Smooth muscle cell of the brain vasculature (primary cell): ENCODE measurements around the gene INS.
A peak's percentile ranks its signal among the peaks of the same experiment; 100 is the strongest.
"Not testable (repeated sequence)": the region's sequence is repeated elsewhere in the genome, so short reads cannot be mapped to it uniquely, and the experiment has no call there.

Experiments
- DNase-seq: peaks from one replicate; pipeline ENCODE4 v3.0.0-alpha.2; 2012; ENCODE audit warnings: low read depth, low spot score

Gene INS

GRCh38 chr11:2198621-2199365 lies 37.8 kb upstream of the INS start:
- DNase-seq, result no peak

- no peak for DNase-seq
Measured at GRCh38 chr11:2197771-2198520, 36.9 kb upstream of the INS start.

GRCh38 chr11:2196970-2197770 lies 36.2 kb upstream of the INS start:
- peak; percentile 31 for DNase-seq

DNA sequence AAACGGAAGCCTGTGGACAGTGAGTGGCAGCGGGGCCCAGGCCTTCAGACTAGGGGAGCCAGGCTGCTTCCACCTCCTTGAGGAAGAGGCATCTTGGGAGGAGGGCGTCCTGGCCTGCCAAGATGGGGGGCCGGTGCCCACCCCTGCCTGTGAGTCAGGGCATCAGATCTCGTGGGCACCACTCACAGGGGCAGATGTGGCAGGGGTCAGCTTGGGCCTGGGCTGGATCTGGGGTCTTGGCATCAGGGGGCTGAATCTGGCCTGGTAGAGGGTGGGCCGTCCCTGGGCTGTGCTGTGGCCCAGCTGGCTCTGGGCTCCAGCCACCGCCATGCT lies 34.7 kb upstream of the INS start:
- DNase-seq, result no peak

DNA sequence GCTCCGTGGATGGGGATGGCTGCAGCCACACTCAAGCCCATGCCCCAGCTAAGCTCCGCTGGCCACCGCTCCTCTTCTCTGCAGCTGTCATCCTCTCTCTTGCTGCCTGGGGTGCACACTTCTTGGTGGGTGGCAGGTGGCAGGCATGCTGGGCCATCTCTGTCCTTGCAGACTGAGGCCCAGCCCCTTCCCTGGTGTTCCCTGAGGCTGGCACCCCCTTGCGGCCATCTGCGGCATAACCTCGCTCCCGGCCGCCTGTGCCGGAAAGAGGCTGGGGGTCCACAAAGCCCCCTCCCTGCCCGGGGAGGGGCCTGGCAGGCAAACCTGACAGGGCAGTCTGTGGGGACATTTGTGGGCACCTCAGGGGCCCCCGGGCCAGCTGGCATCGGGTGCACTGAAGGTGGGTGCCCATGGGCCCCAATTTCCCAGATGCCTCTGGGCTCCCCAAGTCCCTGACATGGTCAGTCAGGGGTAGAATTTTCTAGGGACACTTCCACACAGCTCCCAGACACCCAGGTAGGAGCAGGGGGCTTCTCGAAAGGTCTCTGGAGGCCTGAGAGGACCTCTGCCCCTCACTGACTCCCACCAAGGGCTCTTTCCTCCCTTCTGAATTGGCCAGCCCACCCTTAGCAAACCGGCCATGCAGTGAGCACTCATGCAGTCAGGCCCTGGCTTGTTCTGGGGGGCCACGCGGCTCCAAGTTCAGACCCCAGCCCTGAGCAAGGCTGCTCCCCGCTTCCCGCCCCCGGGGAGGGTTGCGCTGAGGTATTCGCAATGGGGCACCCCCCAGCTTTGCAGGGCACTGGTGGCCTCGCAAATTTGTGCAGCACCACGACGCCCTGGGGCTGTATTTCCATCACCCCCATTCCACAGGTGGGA lies 34.1 kb upstream of the INS start:
- DNase-seq, result no peak

GRCh38 chr11:2193888-2194595 lies 33.0 kb upstream of the INS start:
- DNase-seq, result not testable (repeated sequence)

- DNase-seq, result no peak
Measured at GRCh38 chr11:2193099-2193887, 32.3 kb upstream of the INS start.

GRCh38 chr11:2192435-2192834 lies 31.4 kb upstream of the INS start:
- DNase-seq, result no peak

GRCh38 chr11:2191883-2192282 lies 30.9 kb upstream of the INS start:
- DNase-seq, result no peak

GRCh38 chr11:2190657-2191471 lies 29.9 kb upstream of the INS start:
- no peak for DNase-seq

DNA sequence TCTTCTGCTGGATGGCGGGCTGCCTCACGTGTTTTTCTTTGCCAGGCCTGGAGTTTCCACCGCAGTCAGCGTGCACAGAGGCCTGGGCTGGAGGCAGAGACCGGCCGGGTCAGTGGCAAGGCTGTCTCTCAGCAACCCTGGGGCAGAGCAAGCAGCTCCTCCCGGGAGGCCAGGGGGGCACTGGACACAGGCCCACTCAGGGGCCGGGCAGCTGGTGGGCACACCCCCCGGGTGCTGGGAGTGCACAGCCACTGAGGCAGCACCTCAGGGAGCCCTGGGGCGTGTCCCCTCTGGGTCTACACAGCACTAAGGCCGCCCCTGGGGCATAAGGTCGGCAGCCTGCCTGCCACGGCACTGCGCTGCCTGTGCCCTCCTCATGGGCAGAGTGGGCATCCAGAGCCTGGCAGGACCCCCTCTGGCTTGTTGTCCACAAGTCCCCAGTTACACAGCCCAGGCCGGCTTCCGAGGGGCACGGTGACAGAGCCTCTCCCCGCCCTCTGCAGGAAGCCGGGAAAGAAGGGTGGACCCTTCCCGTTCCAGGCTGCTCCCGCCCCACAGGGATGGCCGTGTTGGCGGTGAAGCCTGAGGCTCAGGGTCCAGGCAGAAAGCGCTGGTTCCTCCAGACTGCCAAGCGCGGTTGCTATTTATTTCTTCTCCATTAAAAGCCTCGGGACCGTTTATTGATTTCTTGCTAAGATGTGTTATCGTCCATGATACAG lies 29.1 kb upstream of the INS start:
- no peak for DNase-seq

GRCh38 chr11:2188745-2189144 lies 27.7 kb upstream of the INS start:
- DNase-seq, result no peak

- DNase-seq, result no peak
Measured at GRCh38 chr11:2187280-2187707, 26.3 kb upstream of the INS start.

GRCh38 chr11:2186669-2187279 lies 25.8 kb upstream of the INS start:
- no peak for DNase-seq

DNA sequence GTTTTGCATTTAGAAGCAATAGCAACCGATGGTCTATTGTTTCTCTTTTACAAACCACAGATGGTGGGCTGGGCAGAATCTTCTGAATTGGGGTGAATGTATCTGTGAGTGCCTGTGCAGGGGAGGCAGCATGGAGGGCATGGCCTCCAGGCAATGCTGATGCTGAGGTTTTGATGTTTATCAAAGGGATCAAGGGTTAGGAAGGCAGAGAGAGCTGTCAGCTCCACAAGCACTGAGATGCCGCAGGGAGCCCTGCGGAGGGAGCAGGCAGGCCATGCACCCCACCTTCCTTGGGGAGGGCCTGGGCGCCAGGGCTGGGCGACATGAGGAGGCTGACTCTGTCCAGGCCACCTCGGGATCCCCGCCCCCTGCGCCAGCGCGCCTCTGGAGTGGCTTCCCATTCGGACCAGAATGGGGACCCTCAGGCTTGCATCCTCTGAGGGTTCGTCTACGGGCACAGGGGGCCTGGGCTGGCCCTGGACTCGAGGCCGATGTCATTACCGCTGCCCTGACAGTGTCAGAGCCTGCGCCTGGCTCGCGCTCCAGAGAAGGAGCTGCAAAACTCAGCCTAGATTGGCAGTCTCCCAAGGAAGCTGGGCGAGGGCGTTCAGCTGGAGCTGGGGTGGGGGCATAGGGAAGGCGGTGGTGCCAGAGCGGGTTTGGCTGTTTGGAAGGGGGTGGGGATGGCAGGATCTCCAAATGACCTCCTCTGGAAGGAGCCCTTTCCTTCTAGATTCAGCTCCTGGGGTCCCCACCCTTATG lies 24.5 kb upstream of the INS start:
- no peak for DNase-seq

- DNase-seq, result no peak
Measured at GRCh38 chr11:2182692-2183474, 21.9 kb upstream of the INS start.

DNA sequence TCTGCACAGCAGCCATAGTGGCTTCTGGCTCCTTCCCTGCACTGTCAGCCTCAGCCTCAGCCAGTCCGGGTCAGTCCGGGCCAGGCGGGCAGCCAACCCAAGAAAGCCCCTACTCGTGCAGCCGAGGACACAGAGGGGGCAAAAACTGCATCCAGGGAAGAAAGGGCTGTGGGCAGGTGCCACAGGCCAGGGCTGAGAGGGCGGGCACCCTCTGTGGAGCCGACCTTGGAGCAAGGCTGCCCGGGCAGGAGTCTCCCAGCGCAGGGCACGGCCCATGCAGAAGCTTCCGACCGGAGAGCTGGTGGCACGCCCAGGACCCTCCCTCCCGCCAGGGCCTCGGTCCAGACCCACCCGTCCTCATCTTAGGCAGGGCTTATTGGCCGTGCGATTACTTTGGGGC lies 21.1 kb upstream of the INS start:
- no peak for DNase-seq
